ENCODE data around the gene DHRSX. TPM values are rescaled to one million over a fixed set of nuclear protein-coding genes. Genes with fewer than 3 reads are reported as not detected.
A peak's percentile ranks its signal among the peaks of the same experiment; 100 is the strongest.

Gene DHRSX
- total and polyA plus RNA-seq, 9 of the 15 experiments (the other 6 are each of a cell fraction or from before 2014, with no cell fraction given), result 0.59 to 11.0 (median 6.2) TPM

GRCh38 chrX:2502668-2503519, 2.1 kb upstream of the DHRSX start (continued):
- TF ChIP-seq PATZ1 (CRISPR knock-in tag; IDR thresholded peaks at IDR 0.05; ENCODE audit: borderline replicate concordance) (peak; percentile 87), BRF1 (IDR thresholded peaks at IDR 0.05; ENCODE audit: borderline replicate concordance, extremely low read depth, insufficient read length) (no peak), PTRF (tag; IDR thresholded peaks at IDR 0.05) (peak; percentile 94), GTF2F1 (IDR thresholded peaks at IDR 0.05; ENCODE audit: low read depth, low read length) (no peak), AFF1 (IDR thresholded peaks at IDR 0.05; ENCODE audit: low read depth in 1 of 2, partially characterized antibody in 2 of 2) (no peak)
- TF ChIP-seq, protein P1, sequence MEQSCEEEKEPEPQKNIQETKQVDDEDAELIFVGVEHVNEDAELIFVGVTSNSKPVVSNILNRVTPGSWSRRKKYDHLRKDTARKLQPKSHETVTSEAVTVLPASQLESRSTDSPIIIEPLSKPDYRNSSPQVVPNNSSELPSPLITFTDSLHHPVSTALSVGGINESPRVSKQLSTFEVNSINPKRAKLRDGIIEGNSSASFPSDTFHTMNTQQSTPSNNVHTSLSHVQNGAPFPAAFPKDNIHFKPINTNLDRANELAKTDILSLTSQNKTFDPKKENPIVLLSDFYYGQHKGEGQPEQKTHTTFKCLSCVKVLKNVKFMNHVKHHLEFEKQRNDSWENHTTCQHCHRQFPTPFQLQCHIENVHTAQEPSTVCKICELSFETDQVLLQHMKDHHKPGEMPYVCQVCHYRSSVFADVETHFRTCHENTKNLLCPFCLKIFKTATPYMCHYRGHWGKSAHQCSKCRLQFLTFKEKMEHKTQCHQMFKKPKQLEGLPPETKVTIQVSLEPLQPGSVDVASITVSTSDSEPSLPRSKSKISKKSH (CRISPR knock-in tag; IDR thresholded peaks at IDR 0.05), result no peak
- TF ChIP-seq, protein P2, sequence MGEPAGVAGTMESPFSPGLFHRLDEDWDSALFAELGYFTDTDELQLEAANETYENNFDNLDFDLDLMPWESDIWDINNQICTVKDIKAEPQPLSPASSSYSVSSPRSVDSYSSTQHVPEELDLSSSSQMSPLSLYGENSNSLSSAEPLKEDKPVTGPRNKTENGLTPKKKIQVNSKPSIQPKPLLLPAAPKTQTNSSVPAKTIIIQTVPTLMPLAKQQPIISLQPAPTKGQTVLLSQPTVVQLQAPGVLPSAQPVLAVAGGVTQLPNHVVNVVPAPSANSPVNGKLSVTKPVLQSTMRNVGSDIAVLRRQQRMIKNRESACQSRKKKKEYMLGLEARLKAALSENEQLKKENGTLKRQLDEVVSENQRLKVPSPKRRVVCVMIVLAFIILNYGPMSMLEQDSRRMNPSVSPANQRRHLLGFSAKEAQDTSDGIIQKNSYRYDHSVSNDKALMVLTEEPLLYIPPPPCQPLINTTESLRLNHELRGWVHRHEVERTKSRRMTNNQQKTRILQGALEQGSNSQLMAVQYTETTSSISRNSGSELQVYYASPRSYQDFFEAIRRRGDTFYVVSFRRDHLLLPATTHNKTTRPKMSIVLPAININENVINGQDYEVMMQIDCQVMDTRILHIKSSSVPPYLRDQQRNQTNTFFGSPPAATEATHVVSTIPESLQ (CRISPR knock-in tag; IDR thresholded peaks at IDR 0.05), result no peak
